ENCODE results near the gene SPATA6. TPM values are rescaled to one million over a fixed set of nuclear protein-coding genes. Genes with fewer than 3 reads are reported as not detected.

The SPATA6 gene
- total and polyA plus RNA-seq, 2 of the 8 experiments (the other 6 are each of a cell fraction or from before 2014, with no cell fraction given) = 2.4 to 17.2 TPM

- FAIRE-seq (no peak), DNase-seq (ENCODE audit: low read depth in 1 of 2, low spot score in 2 of 2) (no peak)
- Histone ChIP-seq H3K18ac (ENCODE audit: extremely low read depth, low read length) (no peak overlapping the region), H3K27ac (ENCODE audit: low read depth, low read length) (no peak overlapping the region), H4K91ac (replicated peaks; ENCODE audit: insufficient read length, low read length) (no peak overlapping the region), H2BK15ac (ENCODE audit: low read length) (no peak overlapping the region), H3K23ac (ENCODE audit: insufficient read length) (no peak overlapping the region), H3K9ac (replicated peaks in 1 of 4; ENCODE audit: extremely low read depth in 1 of 4, low read depth in 3 of 4, low read length in 3 of 4) (no peak overlapping the region), H3K56ac (replicated peaks; ENCODE audit: insufficient read length, low read depth, low read length) (no peak overlapping the region), H2BK120ac (replicated peaks; ENCODE audit: low read depth, low read length) (no peak overlapping the region), H3K36me3 (ENCODE audit: control insufficient read depth in 2 of 4, insufficient read depth in 4 of 4, low read length in 3 of 4) (peaks cover 0 to 3% (median 0%) of the 10 kb centered on the region in 4 experiments; a peak in 1 of 8 replicates), H3K23me2 (ENCODE audit: low read depth, low read length) (no peaks in the 10 kb centered on the region; the same call in 1 of the 2 replicates), H3K4me2 (ENCODE audit: insufficient read depth in 1 of 2, low read depth in 2 of 2, low read length in 2 of 2) (no peak overlapping the region), H2BK12ac (ENCODE audit: low read depth, low read length) (no peak overlapping the region), H3K79me2 (ENCODE audit: control insufficient read depth in 1 of 2, insufficient read depth in 2 of 2, low read length in 2 of 2) (no peaks in the 10 kb centered on the region), H2BK20ac (ENCODE audit: low read length) (no peak overlapping the region), H2AFZ (ENCODE audit: low read length) (no peak overlapping the region), H4K20me1 (replicated peaks in 1 of 2; ENCODE audit: control insufficient read depth in 1 of 2, insufficient read depth in 2 of 2, low read length in 2 of 2) (no peaks in the 10 kb centered on the region), H3K9me3 (ENCODE audit: insufficient read depth in 2 of 2, low read depth in 1 of 2, low read length in 1 of 2) (peaks cover 0 to 7% of the 10 kb centered on the region in 2 experiments; a peak in 2 of 4 replicates), H2AK5ac (ENCODE audit: low read depth, low read length) (no peak overlapping the region), H4K5ac (ENCODE audit: insufficient read length, low read depth, low read length) (no peak overlapping the region), H3K14ac (ENCODE audit: insufficient read length) (no peak overlapping the region), H4K8ac (ENCODE audit: extremely low read depth, insufficient read depth, low read length) (no peak overlapping the region), H3K4me1 (replicated peaks in 1 of 4; ENCODE audit: control insufficient read depth in 3 of 4, insufficient read depth in 4 of 4, low read length in 3 of 4) (no peaks in the 10 kb centered on the region), H3K4ac (replicated peaks; ENCODE audit: insufficient read length, low read depth, low read length) (no peak overlapping the region), H2BK5ac (ENCODE audit: low read depth, low read length) (no peak overlapping the region), H3K4me3 (ENCODE audit: extremely low read depth in 1 of 4, insufficient read depth in 2 of 4, low read depth in 3 of 4, low read length in 4 of 4) (no peak overlapping the region), H3K79me1 (ENCODE audit: low read depth, low read length) (no peaks in the 10 kb centered on the region), H3K27me3 (replicated peaks in 1 of 4; ENCODE audit: control insufficient read depth in 3 of 4, extremely low read depth in 1 of 4, insufficient read depth in 3 of 4, low read length in 3 of 4) (no peaks in the 10 kb centered on the region)
- TF ChIP-seq TEAD4 (IDR thresholded peaks at IDR 0.05; ENCODE audit: low read depth, low read length) (no peak), TAF7 (optimal IDR thresholded peaks at IDR 0.05; ENCODE audit: borderline replicate concordance, low read depth, low read length) (no peak), SIN3A (conservative IDR thresholded peaks at IDR 0.05 in 1 of 2, IDR thresholded peaks at IDR 0.05 in 1 of 2; ENCODE audit: low read depth in 1 of 2, low read length in 2 of 2) (no peak), RAD21 (IDR thresholded peaks at IDR 0.05 in 1 of 2, conservative IDR thresholded peaks at IDR 0.05 in 1 of 2; ENCODE audit: low read depth in 2 of 2, low read length in 2 of 2) (no peak), RFX5 (IDR thresholded peaks at IDR 0.05; ENCODE audit: borderline replicate concordance, low read depth, low read length) (no peak), CBX5 (IDR thresholded peaks at IDR 0.05; ENCODE audit: low read depth, low read length) (no peak), TCF12 (IDR thresholded peaks at IDR 0.05; ENCODE audit: low read depth, low read length) (no peak)
- 94% methylated on average over 1 of the region's 1 CpG; no CpG with 5 or more reads in 1 of the 2 experiments for WGBS, 2 experiments (ENCODE audit: extremely low coverage in 1 of 2, insufficient coverage in 1 of 2, insufficient read length in 1 of 2, insufficient replicate concordance in 2 of 2, low coverage in 1 of 2, low lambda C conversion rate in 2 of 2, missing lambda C conversion rate in 1 of 2)
- ChIA-PET CTCF (ENCODE audit: partially characterized antibody) (no interaction called here), POLR2A (ENCODE audit: partially characterized antibody) (no interaction called here)
Measured at GRCh38 chr1:48430832-48431231, 41.2 kb downstream of the SPATA6 start.

Measured in H1 (cell line).